ENCODE data around the gene PTPRC.

PTPRC gene

GRCh38 chr1:198691063-198691462, 52.2 kb downstream of the PTPRC start:
- H3K4me3 ChIP-seq = no peak overlapping the region
- H3K27me3 ChIP-seq = no peaks in the 10 kb centered on the region
- no peak for TF ChIP-seq Cebpa-rat (IDR thresholded peaks at IDR 0.05)
- H3K9me3 ChIP-seq (replicated peaks in 1 of 11) = no peaks in the 10 kb centered on the region
- H3K27ac ChIP-seq = no peak overlapping the region
- no peak overlapping the region for H3K4me2 ChIP-seq
- peaks cover 0 to 96% (median 0%) of the 10 kb centered on the region in 11 experiments; a peak in 3 of 22 replicates for H4K20me1 ChIP-seq
- H3K4me1 ChIP-seq = peaks cover 0 to 51% (median 0%) of the 10 kb centered on the region in 10 experiments; a peak in 6 of 20 replicates
- H3K36me3 ChIP-seq = peaks cover 0 to 57% (median 0%) of the 10 kb centered on the region in 11 experiments; a peak in 6 of 22 replicates
- H3K9ac ChIP-seq = no peak overlapping the region

- TF ChIP-seq Cebpa-rat (IDR thresholded peaks at IDR 0.05) = no peak
- peaks cover 0 to 69% (median 0%) of the 10 kb centered on the region in 11 experiments; a peak in 6 of 22 replicates for H3K36me3 ChIP-seq
- H3K27me3 ChIP-seq = no peaks in the 10 kb centered on the region
- no peak overlapping the region for H3K4me3 ChIP-seq
- H3K9me3 ChIP-seq (replicated peaks in 1 of 11) = no peaks in the 10 kb centered on the region
- peaks cover 0 to 96% (median 0%) of the 10 kb centered on the region in 11 experiments; a peak in 4 of 22 replicates for H4K20me1 ChIP-seq
- H3K9ac ChIP-seq = no peak overlapping the region
- H3K4me2 ChIP-seq = no peak overlapping the region
- H3K27ac ChIP-seq = no peak overlapping the region
- peaks cover 0 to 41% (median 0%) of the 10 kb centered on the region in 10 experiments; a peak in 8 of 20 replicates for H3K4me1 ChIP-seq
Observed at GRCh38 chr1:198693321-198693720, 54.5 kb downstream of the PTPRC start.

GRCh38 chr1:198694542-198694941, 55.7 kb downstream of the PTPRC start:
- Histone ChIP-seq H3K4me1 (peaks cover 0 to 30% (median 0%) of the 10 kb centered on the region in 10 experiments; a peak in 8 of 20 replicates), H3K4me2 (no peak overlapping the region), H3K4me3 (no peak overlapping the region), H3K27me3 (no peaks in the 10 kb centered on the region), H3K27ac (no peak overlapping the region), H4K20me1 (peaks cover 0 to 94% (median 0%) of the 10 kb centered on the region in 11 experiments; a peak in 4 of 22 replicates), H3K36me3 (peaks cover 0 to 71% (median 0%) of the 10 kb centered on the region in 11 experiments; a peak in 7 of 22 replicates), H3K9me3 (replicated peaks in 1 of 11) (no peaks in the 10 kb centered on the region), H3K9ac (no peak overlapping the region)
- TF ChIP-seq Cebpa-rat (IDR thresholded peaks at IDR 0.05) = no peak

DNA sequence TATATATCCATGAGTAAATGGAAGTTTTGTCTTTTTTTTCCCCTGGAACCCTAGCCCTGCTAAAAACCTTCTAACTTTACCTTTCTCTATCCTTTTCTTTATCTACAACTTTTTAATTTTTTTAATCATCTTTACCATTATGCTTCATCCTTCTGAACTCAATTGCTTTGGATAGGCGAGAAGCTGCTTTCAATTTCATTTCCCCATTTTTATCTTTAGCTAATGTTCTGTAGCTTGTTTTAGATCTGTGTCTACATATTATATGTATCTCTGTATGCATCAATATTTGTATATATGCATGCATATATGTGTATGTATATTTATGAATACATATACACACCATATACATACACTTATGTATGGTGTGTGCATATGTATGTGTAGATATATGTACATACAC, 57.4 kb downstream of the PTPRC start:
- no peak for TF ChIP-seq Cebpa-rat (IDR thresholded peaks at IDR 0.05)
- H3K9me3 ChIP-seq (replicated peaks in 1 of 11) = no peaks in the 10 kb centered on the region
- no peak overlapping the region for H3K9ac ChIP-seq
- peaks cover 0 to 75% (median 0%) of the 10 kb centered on the region in 11 experiments; a peak in 7 of 22 replicates for H3K36me3 ChIP-seq
- peak overlapping the region in 3 of 11 experiments; percentile 29 to 57 (median 48); a peak in 5 of 22 replicates for H3K4me2 ChIP-seq
- H3K4me3 ChIP-seq = no peak overlapping the region
- peaks cover 0 to 94% (median 0%) of the 10 kb centered on the region in 11 experiments; a peak in 5 of 22 replicates for H4K20me1 ChIP-seq
- H3K27me3 ChIP-seq = no peaks in the 10 kb centered on the region
- peaks cover 0 to 25% (median 4%) of the 10 kb centered on the region in 10 experiments; a peak in 13 of 20 replicates for H3K4me1 ChIP-seq
- no peak overlapping the region for H3K27ac ChIP-seq

DNA sequence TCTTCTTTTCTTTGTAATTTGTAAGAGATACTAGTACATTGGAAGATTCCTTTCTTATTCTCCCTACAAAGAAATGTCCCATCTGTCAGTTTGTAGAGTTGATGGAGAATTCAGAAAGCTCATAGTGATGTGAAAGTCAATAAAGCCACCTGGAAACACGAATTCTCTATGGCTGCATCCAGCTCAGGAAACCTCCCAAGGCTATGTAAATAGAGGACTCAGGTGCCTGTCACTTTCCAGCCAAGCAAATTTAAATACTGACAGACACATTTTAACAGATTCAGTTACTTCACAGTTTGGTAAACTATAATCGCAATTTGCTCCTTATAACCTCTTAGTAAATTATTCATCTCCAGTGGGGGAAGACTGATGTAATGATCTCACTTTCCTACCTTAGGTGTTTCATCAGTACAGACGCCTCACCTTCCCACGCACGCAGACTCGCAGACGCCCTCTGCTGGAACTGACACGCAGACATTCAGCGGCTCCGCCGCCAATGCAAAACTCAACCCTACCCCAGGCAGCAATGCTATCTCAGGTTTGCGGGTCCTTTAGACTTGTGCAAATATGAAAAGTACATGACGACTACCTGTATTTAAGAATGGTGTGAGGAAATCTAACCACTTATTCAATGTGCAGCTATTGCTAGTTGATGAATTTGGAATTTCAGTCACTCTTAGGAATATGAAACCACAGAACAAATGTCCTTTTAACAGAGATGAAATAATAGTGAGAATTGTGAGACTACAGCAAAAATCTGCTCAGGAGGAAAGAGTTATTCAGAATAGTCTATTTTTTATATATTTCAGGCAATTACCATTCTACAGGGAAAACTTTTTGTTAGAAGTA, 60.6 kb downstream of the PTPRC start:
- H3K27me3 ChIP-seq = no peaks in the 10 kb centered on the region
- no peaks in the 10 kb centered on the region for H3K9me3 ChIP-seq (replicated peaks in 1 of 11)
- H3K4me3 ChIP-seq = no peak overlapping the region
- H3K27ac ChIP-seq = no peak overlapping the region
- peaks cover 0 to 93% (median 0%) of the 10 kb centered on the region in 11 experiments; a peak in 5 of 22 replicates for H4K20me1 ChIP-seq
- peaks cover 0 to 16% (median 5%) of the 10 kb centered on the region in 10 experiments; a peak in 13 of 20 replicates for H3K4me1 ChIP-seq
- H3K36me3 ChIP-seq = peaks cover 0 to 81% (median 0%) of the 10 kb centered on the region in 11 experiments; a peak in 7 of 22 replicates
- H3K9ac ChIP-seq = no peak overlapping the region
- H3K4me2 ChIP-seq = no peak overlapping the region
- TF ChIP-seq Cebpa-rat (IDR thresholded peaks at IDR 0.05) = no peak

DNA sequence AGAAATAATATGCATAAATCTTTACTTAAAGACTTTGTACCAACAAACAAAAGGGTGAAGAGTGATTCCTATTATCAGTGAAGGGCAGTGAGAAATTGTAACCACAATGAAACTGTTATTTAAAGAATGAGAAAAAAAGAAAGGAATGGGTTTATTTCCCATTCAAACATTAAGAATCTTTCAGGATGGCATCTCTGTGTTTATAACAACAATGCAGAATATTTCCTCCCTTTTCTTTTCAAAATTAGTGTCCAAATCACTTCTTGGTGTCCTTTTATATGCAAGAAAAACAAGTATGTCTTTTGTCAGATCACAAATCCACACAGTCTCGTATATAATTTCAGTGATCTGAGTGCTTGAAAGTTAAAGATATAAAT, 61.2 kb downstream of the PTPRC start:
- Histone ChIP-seq H3K27me3 (no peaks in the 10 kb centered on the region), H3K36me3 (peaks cover 0 to 83% (median 0%) of the 10 kb centered on the region in 11 experiments; a peak in 7 of 22 replicates), H3K9me3 (replicated peaks in 1 of 11) (no peaks in the 10 kb centered on the region), H3K27ac (no peak overlapping the region), H3K4me1 (peaks cover 0 to 16% (median 5%) of the 10 kb centered on the region in 10 experiments; a peak in 13 of 20 replicates), H3K9ac (no peak overlapping the region), H3K4me2 (no peak overlapping the region), H4K20me1 (peaks cover 0 to 93% (median 0%) of the 10 kb centered on the region in 11 experiments; a peak in 5 of 22 replicates), H3K4me3 (no peak overlapping the region)
- no peak for TF ChIP-seq Cebpa-rat (IDR thresholded peaks at IDR 0.05)

- no peaks in the 10 kb centered on the region for H3K9me3 ChIP-seq (replicated peaks in 1 of 11)
- no peak overlapping the region for H3K4me2 ChIP-seq
- no peak for TF ChIP-seq Cebpa-rat (IDR thresholded peaks at IDR 0.05)
- peaks cover 0 to 95% (median 0%) of the 10 kb centered on the region in 11 experiments; a peak in 5 of 22 replicates for H4K20me1 ChIP-seq
- no peaks in the 10 kb centered on the region for H3K27me3 ChIP-seq
- peaks cover 0 to 87% (median 0%) of the 10 kb centered on the region in 11 experiments; a peak in 7 of 22 replicates for H3K36me3 ChIP-seq
- no peak overlapping the region for H3K9ac ChIP-seq
- peaks cover 0 to 15% (median 5%) of the 10 kb centered on the region in 10 experiments; a peak in 13 of 20 replicates for H3K4me1 ChIP-seq
- H3K4me3 ChIP-seq = no peak overlapping the region
- no peak overlapping the region for H3K27ac ChIP-seq
Observed at GRCh38 chr1:198700396-198700795, 61.6 kb downstream of the PTPRC start.

DNA sequence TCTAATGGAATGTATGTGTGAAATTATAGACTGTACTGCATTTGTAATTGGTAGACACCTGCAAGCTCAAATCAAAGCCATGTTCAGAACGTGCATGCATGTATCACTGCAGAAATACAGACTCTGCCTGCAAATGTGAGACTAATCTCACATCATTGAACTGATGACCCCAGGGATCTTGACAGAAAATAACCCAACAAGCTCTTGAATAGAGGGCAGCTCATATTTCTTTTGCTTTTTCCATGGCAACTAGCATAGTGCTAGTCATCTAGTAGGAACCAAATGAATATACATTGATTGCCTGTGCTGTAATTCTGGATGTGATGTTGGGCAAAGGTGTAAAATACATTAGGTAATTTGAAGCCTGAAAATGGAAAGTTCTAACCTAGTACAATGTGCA, 62.4 kb downstream of the PTPRC start:
- Histone ChIP-seq H3K4me1 (peaks cover 0 to 14% (median 2%) of the 10 kb centered on the region in 10 experiments; a peak in 10 of 20 replicates), H3K9me3 (replicated peaks in 1 of 11) (no peaks in the 10 kb centered on the region), H3K4me2 (peak overlapping the region in 2 of 11 experiments; percentile 4 to 18; a peak in 2 of 22 replicates), H3K4me3 (no peak overlapping the region), H4K20me1 (peaks cover 0 to 95% (median 0%) of the 10 kb centered on the region in 11 experiments; a peak in 5 of 22 replicates), H3K27me3 (no peaks in the 10 kb centered on the region), H3K36me3 (peaks cover 0 to 95% (median 0%) of the 10 kb centered on the region in 11 experiments; a peak in 7 of 22 replicates), H3K27ac (no peak overlapping the region), H3K9ac (no peak overlapping the region)
- no peak for TF ChIP-seq Cebpa-rat (IDR thresholded peaks at IDR 0.05)

Data from BLaER1 treated with 17β-estradiol and CSF1 and Interleukin-3, amounts not matched to agents 10 nM and 100 nM (cell line).